Measurements from ENCODE around the gene ANAPC16.
"Not testable (repeated sequence)": the region's sequence is repeated elsewhere in the genome, so short reads cannot be mapped to it uniquely, and the experiment has no call there.

Gene ANAPC16

GRCh38 chr10:72245949-72246525, 30.2 kb downstream of the ANAPC16 start:
- DNase-seq: no peak

- no peak for DNase-seq
Observed at GRCh38 chr10:72248468-72249151, 32.8 kb downstream of the ANAPC16 start.

GRCh38 chr10:72249176-72249862, 33.5 kb downstream of the ANAPC16 start:
- DNase-seq: not testable (repeated sequence)

GRCh38 chr10:72250666-72251065, 34.9 kb downstream of the ANAPC16 start:
- DNase-seq: no peak

GRCh38 chr10:72251635-72252034, 35.8 kb downstream of the ANAPC16 start:
- no peak for DNase-seq

GRCh38 chr10:72252972-72253371, 37.2 kb downstream of the ANAPC16 start:
- DNase-seq: no peak

GRCh38 chr10:72253578-72253977, 37.8 kb downstream of the ANAPC16 start:
- DNase-seq: no peak

- no peak for DNase-seq
Observed at GRCh38 chr10:72254813-72255568, 39.2 kb downstream of the ANAPC16 start.

GRCh38 chr10:72255977-72256729, 40.3 kb downstream of the ANAPC16 start:
- no peak for DNase-seq

GRCh38 chr10:72257051-72257892, 41.5 kb downstream of the ANAPC16 start:
- DNase-seq: no peak

- no peak for DNase-seq
Observed at GRCh38 chr10:72258617-72259016, 42.8 kb downstream of the ANAPC16 start.

GRCh38 chr10:72259491-72260238, 43.9 kb downstream of the ANAPC16 start:
- DNase-seq: no peak

- peak; percentile 40 for DNase-seq
Observed at GRCh38 chr10:72260239-72260975, 44.6 kb downstream of the ANAPC16 start.

- DNase-seq: no peak
Observed at GRCh38 chr10:72260976-72261783, 45.4 kb downstream of the ANAPC16 start.

- no peak for DNase-seq
Observed at GRCh38 chr10:72261784-72262404, 46.1 kb downstream of the ANAPC16 start.

- DNase-seq: no peak
Observed at GRCh38 chr10:72263613-72264241, 47.9 kb downstream of the ANAPC16 start.

GRCh38 chr10:72264536-72264935, 48.7 kb downstream of the ANAPC16 start:
- DNase-seq: no peak

- DNase-seq: no peak
Observed at GRCh38 chr10:72265508-72265907, 49.7 kb downstream of the ANAPC16 start.

Data from GOT3 (cell line).